ENCODE measurements around the gene AOAH. TPM values are rescaled to one million over a fixed set of nuclear protein-coding genes. Genes with fewer than 3 reads are reported as not detected.

Gene AOAH
- total and polyA plus RNA-seq, 2 of the 4 experiments (the other 2 are of a cell fraction): not detected

- intact Hi-C loops (cut with micrococcal nuclease) (no loop called here), in situ Hi-C loops (cut with MboI; ENCODE audit: low sequenced_read_pairs) (no loop called here), dilution Hi-C loops (cut with HindIII; ENCODE audit: low sequenced_read_pairs, unreplicated experiment) (no loop called here)
- Histone ChIP-seq H2AFZ (replicated peaks; ENCODE audit: low read length, poor library complexity) (no peak overlapping the region), H3K27me3 (ENCODE audit: control insufficient read depth, insufficient read depth, low read length) (no peaks in the 10 kb centered on the region), H3K14ac (replicated peaks; ENCODE audit: low read depth, low read length) (no peak overlapping the region), H4K20me1 (ENCODE audit: insufficient read depth, low read length) (no peaks in the 10 kb centered on the region), H3K4ac (ENCODE audit: low read depth, low read length) (no peak overlapping the region), H3K79me1 (ENCODE audit: low read depth in 1 of 2, low read length in 2 of 2) (no peaks in the 10 kb centered on the region), H3K23ac (ENCODE audit: low read depth, low read length) (no peak overlapping the region), H4K8ac (ENCODE audit: low read depth in 2 of 2, low read length in 2 of 2) (no peak overlapping the region), H2BK5ac (ENCODE audit: low read depth, low read length, poor library complexity, severe bottlenecking) (no peak overlapping the region), H3K4me2 (ENCODE audit: low read depth, low read length) (no peak overlapping the region), H3K4me3 (ENCODE audit: insufficient read depth, low read depth, low read length) (no peak overlapping the region), H3K56ac (ENCODE audit: extremely low read depth, insufficient read depth, low read length) (no peak overlapping the region), H4K91ac (ENCODE audit: insufficient read depth, low read depth, low read length) (no peak overlapping the region), H2BK15ac (ENCODE audit: low read depth, low read length) (no peak overlapping the region), H3K27ac (ENCODE audit: insufficient read depth, low read length) (no peak overlapping the region), H3K9ac (ENCODE audit: low read depth, low read length) (no peak overlapping the region), H3K9me3 (ENCODE audit: control insufficient read depth, insufficient read depth, low read length) (no peaks in the 10 kb centered on the region), H3K18ac (ENCODE audit: low read depth, low read length) (no peak overlapping the region), H4K5ac (ENCODE audit: low read depth, low read length) (no peak overlapping the region), H3K36me3 (ENCODE audit: control insufficient read depth, insufficient read depth, low read length) (no peaks in the 10 kb centered on the region), H2AK9ac (replicated peaks; ENCODE audit: low read depth, low read length, poor library complexity) (no peak overlapping the region), H2AK5ac (ENCODE audit: low read depth, low read length) (no peak overlapping the region), H3K4me1 (ENCODE audit: control insufficient read depth, insufficient read depth, low read length) (no peaks in the 10 kb centered on the region), H2BK120ac (ENCODE audit: low read depth, low read length) (no peak overlapping the region), H3K9me1 (ENCODE audit: insufficient read depth, low read length) (no peaks in the 10 kb centered on the region), H2BK20ac (ENCODE audit: low read depth, low read length) (no peak overlapping the region)
- ChIA-PET POLR2A (ENCODE audit: unreplicated experiment) (no interaction called here), CTCF (no interaction called here)
- no peak for ATAC-seq (ENCODE audit: low read depth)
- TF ChIP-seq CHD1 (IDR thresholded peaks at IDR 0.05; ENCODE audit: low read depth, low read length): no peak
- TF ChIP-seq BHLHE40 (IDR thresholded peaks at IDR 0.05; ENCODE audit: low read depth, low read length): no peak
- no peak for TF ChIP-seq NFE2L2 (IDR thresholded peaks at IDR 0.05; ENCODE audit: low read depth, low read length)
- TF ChIP-seq RAD21 (IDR thresholded peaks at IDR 0.05; ENCODE audit: low read length): no peak
- no peak for TF ChIP-seq RCOR1 (IDR thresholded peaks at IDR 0.05; ENCODE audit: insufficient replicate concordance, low read length)
- TF ChIP-seq SMC3 (IDR thresholded peaks at IDR 0.05; ENCODE audit: low read depth, low read length): no peak
- TF ChIP-seq CEBPB (IDR thresholded peaks at IDR 0.05; ENCODE audit: low read depth, low read length): no peak
- TF ChIP-seq MAZ (IDR thresholded peaks at IDR 0.05; ENCODE audit: borderline replicate concordance, low read depth, low read length): no peak
- TF ChIP-seq FOS (IDR thresholded peaks at IDR 0.05; ENCODE audit: low read depth, low read length): no peak
- TF ChIP-seq POLR2A (IDR thresholded peaks at IDR 0.05; ENCODE audit: low read depth, low read length): no peak
- TF ChIP-seq MXI1 (IDR thresholded peaks at IDR 0.05; ENCODE audit: borderline replicate concordance, low read depth, low read length): no peak
- TF ChIP-seq MAFK (IDR thresholded peaks at IDR 0.05; ENCODE audit: low read depth, low read length): no peak
- no CpG with 5 or more reads among the region's 3 CpGs for WGBS, 2 experiments (ENCODE audit: extremely low coverage in 2 of 2, insufficient read length in 1 of 2)
- BruUV-seq (replicated peaks): no TSS peak
- no peak for DNase-seq
Observed at GRCh38 chr7:36741866-36742265, 17.6 kb upstream of the AOAH start.

Measured in IMR-90 (cell line).